ENCODE data around the gene GRM4. TPM values are rescaled to one million over a fixed set of nuclear protein-coding genes. Genes with fewer than 3 reads are reported as not detected.

GRM4 gene
- total RNA-seq, 1 experiment from 2014 or later = not detected

DNA sequence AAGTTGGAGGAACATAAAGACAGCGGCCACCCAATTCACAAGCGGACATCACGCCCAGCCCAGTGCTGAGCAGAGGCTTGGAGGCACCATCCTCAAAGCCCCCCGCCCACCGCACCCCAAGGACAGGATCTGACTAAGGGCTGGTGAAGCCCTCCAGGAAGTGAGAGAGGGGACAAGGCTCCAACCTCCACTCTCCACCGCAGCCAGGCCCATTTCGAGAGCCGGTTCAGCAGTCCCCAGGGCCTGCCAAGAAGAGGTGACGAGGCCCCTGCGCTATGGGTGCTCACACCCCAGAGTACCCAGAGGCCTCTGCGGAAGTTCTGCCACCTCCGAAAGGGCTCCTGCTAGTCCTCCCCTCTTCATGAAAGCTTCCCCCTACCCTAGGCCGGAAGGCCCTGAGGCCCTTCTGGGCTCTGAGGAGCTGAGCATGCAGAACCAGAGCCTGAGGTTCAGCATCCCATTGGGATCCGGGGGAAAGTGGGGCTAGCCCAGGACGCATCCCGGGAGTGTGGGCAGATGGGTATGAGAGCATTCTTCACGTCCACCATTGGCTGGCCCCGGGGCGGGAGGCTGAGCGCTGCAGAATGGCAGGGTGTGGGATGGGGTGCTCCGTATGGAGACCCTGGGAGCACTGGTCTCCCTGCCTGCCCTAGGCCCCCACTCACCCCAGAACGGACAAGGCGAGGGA is 2.5 kb downstream of the GRM4 start:
- DNase-seq (ENCODE audit: low read depth) = no peak

DNA sequence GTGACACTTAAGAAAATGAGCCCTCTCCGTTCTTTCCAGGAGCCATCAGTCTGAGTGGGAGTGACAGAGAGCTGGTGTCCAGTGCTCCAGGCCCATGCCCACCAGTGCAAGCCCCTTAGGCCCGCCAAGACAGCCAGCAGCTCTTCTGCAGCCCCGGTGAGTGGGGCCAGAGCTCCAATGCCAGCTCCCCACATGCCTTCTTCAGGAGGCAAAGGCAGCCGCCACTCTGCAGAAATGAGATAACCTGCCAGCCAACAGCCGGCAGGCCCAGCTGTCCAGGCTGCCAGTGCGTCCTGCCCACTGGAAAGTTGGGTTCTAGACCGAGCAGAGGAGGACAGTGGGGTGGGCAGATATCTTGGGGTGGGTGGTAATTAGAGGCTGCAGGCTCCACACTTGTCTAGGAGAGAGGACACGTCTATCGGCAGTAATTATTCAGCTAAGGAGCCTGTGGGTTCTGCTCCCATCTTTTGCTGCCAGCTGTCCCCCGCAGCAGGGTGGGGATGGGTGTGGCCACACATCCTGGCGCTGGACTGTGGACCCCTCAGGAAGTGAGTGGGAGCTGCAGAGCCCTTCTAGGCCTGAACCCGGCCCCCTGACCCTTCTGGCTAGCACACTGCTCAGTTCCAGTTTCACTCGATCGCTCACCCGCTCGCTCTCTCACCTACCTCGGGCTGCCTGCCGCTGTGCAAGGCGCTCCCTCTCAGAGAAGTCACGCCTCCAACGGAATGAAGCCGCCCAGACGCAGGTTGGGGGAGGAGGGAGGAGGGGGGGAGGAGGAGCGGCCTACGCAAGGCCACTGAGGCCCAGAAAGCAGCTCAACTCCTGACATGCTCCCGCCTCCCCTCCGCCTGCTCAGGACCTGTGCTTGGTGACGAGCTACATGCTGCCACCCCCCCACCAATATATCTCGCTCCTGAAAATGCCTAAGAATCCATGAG is 3.6 kb downstream of the GRM4 start:
- DNase-seq (ENCODE audit: low read depth) = no peak

DNA sequence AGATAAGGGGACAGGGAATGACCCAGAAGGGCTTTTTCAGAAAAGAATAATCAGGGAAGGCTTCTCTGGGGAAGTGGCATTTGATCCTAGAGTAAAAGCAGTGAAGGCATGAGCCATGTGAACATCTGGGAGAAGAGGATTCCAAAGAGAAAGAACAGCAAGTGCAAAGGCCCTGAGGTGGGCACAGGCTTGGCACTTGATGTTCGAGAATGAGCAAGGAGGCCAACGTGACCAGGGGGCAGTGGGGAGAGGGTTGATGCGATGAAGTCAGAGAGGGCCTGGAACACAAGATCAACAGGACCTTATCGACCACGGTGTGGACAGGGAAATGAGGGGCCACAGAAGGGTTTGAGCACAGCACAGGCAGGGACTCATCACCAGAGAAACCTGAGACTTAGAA is 5.8 kb downstream of the GRM4 start:
- DNase-seq (ENCODE audit: low read depth) = no peak

DNA sequence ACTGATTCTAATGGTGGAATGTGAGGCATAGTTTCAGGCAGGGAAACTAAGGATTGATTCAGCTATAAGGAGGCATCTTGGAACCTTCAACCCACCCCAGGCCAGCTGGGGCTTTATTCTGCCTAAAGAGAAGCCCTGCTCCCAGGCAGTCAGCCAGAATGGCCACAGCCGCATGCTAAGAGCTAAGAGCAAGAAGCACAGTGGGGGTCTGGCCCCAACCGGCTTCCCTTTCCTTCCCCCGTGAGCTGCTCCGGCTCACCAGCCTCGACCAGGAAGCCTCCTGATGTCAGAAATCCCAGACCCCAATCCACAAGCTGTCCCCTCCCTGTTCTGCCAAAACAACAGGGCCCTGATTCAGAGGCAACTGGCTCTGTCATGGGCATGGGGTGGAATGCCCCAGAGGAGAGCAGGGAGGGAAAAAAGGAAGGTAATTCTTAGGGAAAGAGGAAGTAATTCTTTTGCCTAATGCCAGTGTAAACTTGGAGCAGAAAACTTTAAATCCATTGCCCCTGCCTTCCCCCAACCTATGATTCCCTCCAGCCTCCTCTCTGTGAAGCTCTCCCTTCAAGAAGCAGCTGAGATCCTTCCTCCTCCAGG is 6.9 kb downstream of the GRM4 start:
- no peak for DNase-seq (ENCODE audit: low read depth)

DNA sequence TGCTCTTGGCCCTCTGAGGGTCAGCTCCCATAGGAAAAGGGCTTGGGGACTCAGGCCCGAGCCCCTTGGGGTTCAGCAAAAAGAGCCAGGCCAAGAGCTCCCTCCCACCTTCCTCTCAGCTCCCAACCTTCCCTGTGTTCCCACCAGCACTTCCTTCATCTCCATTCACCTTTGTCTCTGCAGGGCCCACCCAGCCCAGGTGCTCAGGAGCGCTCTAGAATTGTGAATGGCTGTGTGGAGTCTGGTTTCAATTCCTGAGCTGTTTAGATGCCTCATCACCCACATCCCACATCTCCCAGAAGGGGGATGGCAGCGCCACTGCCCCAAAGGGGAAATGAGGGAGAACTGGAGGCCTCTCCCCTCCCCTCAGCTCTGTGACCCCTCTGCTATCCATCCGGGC is 7.7 kb downstream of the GRM4 start:
- DNase-seq (ENCODE audit: low read depth) = no peak

DNA sequence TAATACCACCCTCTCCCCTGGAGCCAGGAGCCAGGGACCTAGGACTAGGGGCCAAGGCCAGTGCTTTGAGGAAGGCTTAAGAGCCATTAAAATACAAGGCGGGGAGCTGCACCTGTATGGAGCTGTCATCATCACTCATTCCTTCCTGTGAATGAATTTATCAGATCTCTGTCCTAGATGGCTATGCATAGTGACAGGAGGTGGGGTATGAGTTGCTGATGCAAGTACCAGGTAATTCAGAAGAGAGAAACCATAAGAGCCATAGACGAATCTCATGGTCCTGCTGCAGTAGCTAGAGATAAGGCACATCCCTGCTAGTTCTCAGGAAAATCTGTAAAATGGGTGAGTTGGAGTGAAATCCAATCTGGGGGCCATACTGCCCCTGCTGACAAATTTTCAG is 10.3 kb downstream of the GRM4 start:
- DNase-seq (ENCODE audit: low read depth) = no peak

DNA sequence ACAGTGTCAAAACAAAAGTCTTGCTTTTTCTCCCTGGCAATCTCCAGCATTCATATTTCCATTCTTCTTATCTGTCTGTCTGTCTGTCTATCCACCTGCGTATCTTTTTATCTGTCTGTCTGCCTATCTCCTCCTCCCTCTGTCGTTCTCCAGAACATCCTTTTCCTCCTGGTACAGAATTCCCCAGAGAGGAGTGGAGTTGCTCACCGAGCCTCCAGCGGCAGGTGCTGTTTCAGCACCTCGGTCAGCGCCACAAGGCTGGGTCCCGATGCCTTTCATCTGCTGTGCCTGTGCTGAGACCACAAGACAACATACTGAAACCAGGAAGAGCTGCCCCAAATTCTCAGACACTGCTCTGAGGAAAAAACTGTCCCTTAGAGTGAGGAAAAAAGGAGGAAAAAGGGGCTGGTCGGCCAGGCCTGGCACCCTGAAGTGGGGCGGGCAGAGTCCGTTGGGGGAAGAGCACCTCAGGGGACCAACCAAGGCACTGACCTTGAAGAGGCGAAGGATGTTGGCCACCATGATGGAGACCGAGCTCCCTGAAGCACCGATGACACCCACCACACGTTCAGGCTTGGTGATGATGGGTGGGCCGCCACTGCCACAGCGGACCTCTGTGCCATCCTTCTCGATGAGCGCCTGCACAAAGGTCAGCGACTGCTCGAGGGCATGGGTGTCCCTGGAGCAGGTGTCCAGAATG is 13.3 kb downstream of the GRM4 start:
- no peak for DNase-seq (ENCODE audit: low read depth)

DNA sequence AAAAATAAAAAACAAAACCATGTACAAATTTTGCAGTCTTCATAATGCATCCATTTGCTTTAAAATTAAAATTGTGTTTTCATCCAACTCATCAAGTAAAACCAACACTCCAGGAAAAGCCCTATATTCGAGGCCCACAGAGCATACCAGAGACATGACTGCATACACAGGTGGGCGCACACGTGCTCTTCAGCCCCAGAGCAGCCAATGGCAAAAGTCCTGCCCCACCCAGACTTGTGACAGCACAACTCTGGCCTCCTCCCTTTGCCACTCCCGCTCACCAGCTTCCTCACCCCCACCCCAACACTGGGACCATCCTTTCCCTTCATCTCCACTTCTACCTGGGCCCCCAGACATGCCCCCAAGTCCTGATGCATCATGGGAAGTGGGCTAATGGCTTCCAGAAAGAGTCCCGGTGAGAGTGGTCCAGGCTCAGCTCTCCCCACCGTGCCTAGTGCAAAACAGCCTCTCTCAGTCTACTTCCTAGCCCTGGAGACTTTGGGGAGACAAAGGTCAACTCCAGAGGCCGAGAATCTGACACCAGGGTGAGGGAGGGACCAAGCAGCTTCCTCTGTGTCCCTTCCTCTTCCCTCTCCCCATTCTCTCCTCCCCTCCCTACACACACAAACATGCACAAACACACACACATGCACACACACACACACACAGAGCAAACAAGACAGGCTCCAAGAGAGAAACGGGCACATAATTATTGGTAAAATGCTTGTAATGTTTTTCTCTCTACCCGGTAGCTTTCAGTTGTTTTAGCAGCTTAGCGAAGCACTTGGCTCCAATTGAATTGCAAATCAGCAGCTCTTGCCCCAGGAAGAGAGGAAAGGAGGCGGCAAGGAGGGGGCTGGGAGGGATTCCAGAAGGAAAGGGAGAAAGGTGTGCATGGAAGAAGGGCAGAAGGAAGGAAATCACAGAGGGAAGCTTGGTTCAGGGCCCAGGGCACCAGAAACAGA is 14.3 kb downstream of the GRM4 start:
- DNase-seq (ENCODE audit: low read depth) = no peak

DNA sequence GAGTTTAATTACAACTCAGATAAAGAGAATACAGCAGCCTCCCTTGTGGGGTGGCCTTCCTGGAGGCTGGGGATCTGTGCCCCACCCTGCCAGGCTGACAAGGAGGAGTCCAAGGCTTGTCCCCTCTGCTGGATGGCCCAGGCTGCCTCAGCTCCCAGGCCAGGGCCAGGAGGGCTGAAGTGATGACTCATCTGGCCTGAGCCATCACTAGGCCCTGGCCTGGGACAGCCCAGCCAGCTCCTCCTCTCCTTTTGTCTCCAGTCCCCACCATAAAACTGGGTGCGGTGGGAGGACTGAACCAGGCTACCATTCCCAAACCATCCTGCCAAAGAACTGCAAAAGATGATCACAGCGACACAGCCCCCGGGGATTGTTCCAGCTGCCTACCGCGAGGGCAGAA is 15.0 kb downstream of the GRM4 start:
- DNase-seq (ENCODE audit: low read depth) = no peak

DNA sequence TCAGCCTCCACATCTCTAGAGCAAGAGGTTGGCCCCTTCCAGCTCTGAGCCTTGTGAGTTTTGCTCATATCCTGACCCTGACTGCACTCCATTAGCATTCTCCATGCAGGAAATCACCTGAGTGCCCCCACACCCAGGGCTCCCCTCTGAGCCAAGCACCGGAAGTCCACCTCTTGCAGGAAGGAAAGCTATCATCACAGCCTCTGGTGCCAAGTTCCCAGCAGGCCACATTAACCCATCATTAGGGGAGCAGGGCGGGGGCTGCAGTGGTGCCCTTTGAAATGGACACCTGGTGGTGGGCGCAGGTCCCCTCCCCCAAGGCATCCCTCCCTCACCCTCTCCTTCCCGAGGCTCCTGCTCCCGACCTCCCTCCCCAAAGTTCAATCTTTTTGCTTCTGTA is 16.1 kb downstream of the GRM4 start:
- no peak for DNase-seq (ENCODE audit: low read depth)

DNA sequence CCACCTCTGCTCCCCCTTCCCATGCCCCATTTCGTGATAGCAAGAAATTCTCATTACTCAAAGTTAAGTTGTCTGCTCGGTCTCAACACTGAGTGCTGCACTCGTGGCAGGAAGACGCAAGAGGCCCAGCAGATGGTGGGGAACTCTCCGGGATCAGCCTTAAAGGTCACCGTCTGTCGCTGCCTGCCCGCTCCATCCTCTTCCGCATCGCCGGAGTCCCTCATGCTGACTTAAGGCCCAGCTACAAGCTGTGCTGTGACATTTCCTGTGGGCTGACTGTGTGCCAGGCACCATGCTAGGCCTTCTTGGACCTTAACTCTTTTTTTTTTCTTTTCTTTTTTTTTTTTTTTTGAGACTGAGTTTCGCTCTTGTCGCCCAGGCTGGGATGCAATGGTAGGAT is 17.8 kb downstream of the GRM4 start:
- no peak for DNase-seq (ENCODE audit: low read depth)

DNA sequence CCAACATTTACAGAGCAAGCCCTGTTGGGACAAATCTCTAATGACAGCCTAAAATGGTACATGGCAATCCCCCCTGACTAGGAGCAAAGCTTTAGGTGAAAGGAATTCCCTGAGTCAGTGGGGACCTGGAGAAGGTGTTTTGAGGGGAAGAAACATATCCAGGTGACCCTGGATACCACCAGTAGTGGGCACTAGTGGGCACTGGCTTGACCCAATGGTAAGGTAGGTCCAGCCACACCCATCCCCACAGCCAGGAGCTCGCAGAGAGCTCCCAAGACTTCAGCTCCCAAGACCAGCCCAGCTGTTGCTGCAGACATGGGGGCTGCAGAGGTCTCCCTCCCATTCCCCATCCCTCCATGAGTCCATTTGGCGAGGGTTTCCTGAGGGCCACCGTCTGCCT is 19.5 kb downstream of the GRM4 start:
- DNase-seq (ENCODE audit: low read depth) = no peak

DNA sequence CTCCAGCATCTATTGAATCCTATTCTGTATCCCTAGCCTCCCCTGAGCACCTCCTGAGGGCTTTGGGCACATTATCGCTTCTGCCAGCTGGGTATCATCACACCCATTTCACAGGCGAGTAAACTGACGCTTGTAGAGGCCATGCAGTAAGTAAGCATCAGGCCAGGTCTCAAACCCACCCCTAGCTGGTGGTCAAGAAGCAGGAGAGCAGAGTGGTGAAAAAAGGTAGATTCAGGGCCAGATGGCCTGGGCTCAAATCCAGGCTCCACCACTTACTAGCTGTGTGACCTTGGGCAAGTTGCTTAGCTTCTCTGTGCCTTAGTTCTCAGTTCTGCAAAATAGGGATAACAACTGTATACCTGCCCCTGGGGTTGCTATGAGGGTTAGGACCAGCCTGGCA is 19.9 kb downstream of the GRM4 start:
- DNase-seq (ENCODE audit: low read depth) = no peak

DNA sequence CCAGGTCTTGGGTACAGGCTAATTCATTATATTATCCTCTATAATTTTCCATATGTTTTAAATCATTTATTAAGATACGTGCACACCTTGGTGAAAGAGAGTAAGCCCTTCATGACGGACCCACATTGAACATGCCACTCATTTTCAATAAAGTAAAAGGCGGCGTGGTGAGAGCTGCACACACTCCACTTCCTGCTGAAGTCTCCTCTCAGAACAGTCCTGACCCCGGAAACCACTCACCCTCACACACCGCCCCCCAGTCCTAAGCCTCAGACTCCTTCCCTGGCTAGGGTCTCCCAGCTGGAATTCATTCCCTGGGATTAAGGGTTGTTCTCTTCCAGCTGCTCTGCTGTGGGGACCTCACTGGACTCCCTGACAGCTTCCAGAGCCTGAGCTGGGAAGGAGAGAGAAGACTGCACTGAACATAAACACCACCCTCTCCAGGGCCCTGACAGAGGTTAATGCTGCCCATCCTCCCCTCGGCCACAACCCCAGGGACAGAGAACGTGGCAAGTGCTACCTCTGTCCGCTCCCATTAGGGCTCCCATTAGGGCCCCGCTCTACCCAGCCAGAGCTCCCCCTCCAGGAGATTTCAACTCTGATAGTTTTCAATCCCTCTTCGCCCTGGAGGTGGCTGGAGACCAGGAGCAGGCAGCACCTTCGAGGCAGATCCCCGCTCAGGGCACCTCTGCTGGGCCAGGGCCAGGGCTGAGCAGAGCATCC is 24.8 kb downstream of the GRM4 start:
- DNase-seq (ENCODE audit: low read depth) = no peak

DNA sequence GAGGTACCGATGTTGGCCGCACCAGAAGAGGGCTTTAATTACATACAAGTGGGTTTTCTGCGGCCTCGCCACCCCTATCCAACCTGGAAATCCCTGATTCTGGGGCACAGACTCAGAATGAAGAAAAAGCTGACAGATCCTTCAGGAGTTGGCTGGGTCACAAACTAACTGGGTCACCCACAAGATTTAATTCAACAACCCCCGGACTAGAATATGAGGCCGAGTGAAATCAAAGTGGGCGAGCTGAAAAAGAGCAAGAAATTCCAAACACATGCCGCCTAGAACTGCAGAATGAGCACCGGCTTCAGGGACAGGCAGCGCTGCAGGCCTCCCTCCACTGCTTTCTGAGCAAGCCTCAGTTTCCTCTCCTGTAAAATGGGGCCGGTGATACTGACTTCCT is 30.0 kb downstream of the GRM4 start:
- no peak for DNase-seq (ENCODE audit: low read depth)

DNA sequence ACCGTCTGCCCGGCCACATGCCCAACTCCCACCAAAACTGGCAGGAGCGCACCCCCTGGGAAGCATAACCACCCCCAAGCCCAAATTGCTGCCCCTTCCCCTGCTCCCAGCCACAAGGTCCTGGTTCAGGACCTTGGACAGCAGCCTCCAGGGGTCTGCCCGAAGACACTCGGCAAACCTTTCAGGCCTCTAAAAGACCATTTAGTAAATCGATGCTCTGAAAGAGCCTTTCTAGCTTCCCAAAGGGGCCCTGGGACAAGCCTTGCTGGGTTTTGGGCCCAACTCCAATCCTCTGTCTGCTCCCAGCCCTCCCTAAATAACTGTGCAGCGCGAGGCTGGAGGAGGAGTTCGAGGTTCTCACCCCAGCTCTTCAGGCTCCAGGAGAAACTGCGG is 30.5 kb downstream of the GRM4 start:
- no peak for DNase-seq (ENCODE audit: low read depth)

DNA sequence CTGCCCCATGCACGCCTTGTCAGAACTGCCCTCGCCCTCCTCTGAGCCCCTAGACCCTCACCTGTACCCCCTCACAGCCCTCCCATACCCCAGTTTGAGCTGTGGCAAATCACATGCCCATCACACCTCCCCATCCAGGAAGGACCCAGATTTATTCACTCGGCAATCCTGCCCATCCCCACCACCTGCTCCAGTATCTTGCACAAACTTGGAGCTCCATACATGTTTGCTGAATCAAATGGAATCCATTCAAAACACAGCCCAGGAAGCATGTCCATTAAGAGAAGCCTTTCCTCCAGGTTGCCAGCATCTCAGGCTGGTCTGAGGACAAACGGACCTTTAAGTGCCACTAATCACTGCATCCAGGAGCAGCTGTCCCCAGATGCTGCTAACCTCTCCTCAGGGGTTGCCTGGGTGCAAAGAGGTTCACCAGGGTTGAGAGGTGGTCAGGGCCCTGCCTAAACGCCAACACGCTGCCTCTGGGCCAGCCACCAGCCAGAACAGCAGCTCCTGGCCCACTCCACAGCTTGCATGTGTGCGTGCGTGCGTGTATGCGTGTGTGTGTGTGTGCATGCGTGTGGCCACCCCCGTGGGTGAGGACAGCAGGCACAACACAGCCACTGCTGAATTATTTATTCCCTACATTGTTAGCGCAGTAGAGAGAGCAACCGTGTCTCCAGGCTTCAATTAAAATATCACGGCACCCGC is 31.0 kb downstream of the GRM4 start:
- no peak for DNase-seq (ENCODE audit: low read depth)

DNA sequence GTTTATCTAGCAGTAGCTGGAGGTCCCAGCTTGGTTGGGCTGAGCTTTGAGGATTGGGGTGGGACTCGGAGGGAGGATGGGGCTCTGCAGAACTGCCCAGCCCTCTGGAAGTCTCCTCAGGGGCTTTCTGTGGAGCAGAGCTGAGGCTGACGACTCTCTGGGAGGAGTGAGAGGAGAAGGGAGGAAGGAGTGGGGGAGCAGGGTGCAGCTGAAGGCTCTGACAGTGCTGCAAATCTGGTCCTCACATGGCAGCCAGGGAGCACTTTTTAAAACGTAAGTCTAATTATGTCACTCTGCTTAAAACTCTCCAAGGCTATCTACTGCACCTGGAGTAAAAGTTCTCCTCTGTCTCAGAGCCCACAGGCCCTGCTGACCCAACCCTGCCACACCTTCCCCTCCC is 32.4 kb downstream of the GRM4 start:
- DNase-seq (ENCODE audit: low read depth) = no peak

DNA sequence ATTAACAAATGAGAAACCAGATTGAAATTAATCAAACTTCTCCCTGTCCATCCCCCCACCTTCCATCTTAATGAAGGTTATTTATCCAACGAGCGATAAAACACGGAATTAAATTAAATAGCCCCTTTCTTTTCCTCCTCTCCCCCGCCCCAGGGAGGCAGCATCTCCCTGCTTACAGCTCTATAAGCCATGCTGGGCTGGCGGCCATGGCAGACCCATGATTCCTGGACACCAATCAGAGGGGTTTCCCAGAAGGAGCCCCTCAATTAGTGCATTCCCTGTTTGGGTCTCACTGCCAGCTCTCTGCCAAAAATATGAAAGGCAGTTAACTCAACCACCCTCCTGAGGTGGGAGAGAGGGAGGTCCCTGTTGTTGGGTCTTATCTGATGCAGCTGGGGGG is 33.8 kb downstream of the GRM4 start:
- no peak for DNase-seq (ENCODE audit: low read depth)
